ENCODE results near the gene TBC1D2.

TBC1D2 gene

GRCh38 chr9:98235126-98235525, 20.3 kb downstream of the TBC1D2 start:
- FAIRE-seq = no peak

- no peak for FAIRE-seq
Observed at GRCh38 chr9:98234245-98234825, 21.1 kb downstream of the TBC1D2 start.

- FAIRE-seq = no peak
Observed at GRCh38 chr9:98232926-98233325, 22.5 kb downstream of the TBC1D2 start.

GRCh38 chr9:98231770-98232478, 23.5 kb downstream of the TBC1D2 start:
- no peak for FAIRE-seq

- FAIRE-seq = no peak
Observed at GRCh38 chr9:98230789-98231188, 24.7 kb downstream of the TBC1D2 start.

GRCh38 chr9:98230304-98230703, 25.1 kb downstream of the TBC1D2 start:
- FAIRE-seq = no peak

- FAIRE-seq = no peak
Observed at GRCh38 chr9:98229620-98230019, 25.8 kb downstream of the TBC1D2 start.

GRCh38 chr9:98229090-98229395, 26.4 kb downstream of the TBC1D2 start:
- FAIRE-seq = no peak

- no peak for FAIRE-seq
Observed at GRCh38 chr9:98228392-98229089, 26.9 kb downstream of the TBC1D2 start.

- no peak for FAIRE-seq
Observed at GRCh38 chr9:98227883-98228282, 27.6 kb downstream of the TBC1D2 start.

DNA sequence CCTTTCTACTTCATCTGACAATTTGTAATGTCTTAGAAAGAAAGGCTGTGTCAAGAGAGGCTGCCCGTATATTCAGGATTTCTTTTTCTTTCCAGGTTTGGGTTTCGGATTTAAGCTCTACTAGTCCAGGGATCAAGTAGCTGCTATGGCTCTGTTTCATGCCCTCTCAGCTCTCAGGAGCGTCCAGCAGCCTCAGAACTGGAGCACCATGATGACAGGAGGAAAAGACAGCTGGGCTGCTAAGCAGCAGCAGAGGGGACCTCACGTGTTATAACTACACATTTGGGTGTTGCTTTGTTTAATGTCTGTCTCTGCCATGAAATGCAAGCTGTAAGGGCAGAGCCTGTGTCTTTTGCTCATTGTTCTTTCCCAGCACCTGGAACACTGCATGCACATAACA, 28.5 kb downstream of the TBC1D2 start:
- FAIRE-seq = no peak

DNA sequence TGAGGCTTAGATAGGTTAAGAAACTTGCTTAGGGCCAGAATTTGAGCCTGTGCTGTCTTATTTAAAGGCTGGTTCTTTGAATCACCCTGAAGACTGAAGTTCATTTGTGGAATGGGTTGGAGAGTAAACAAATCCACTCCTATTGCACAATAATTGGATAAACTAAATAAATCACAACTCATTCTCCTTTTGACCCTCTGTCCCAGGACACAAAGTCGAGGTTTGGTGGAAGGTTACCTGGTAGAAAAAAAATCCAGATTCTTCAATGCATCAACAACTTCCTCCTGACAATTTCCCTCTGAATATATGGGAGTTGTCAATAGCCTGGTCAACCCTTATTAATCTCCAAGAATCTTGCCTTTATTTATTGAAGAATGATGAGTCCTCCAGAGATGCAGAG, 28.9 kb downstream of the TBC1D2 start:
- FAIRE-seq = no peak

DNA sequence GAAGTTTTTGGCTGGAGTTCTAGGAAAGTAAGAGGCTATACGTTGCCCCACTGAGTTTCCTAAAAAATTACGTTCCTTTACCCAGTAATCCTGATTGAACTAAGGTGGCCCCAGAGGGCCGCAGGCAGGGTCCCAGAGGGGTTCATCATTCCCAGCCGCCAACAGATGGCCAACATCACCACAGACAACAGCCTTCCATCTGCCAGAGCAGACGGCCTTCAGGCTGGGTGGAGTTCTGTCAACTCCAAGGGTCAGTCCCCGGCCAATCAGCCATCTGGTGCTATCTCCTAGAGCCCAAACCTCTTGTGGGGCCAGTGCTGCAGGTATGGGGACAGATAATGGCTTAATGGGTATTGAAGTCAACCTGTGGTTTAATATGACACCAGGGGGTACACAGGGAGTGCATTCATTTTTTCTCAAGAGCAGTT, 30.4 kb downstream of the TBC1D2 start:
- no peak for FAIRE-seq

- FAIRE-seq = peak; percentile 97
Observed at GRCh38 chr9:98222885-98223691, 32.4 kb downstream of the TBC1D2 start.

DNA sequence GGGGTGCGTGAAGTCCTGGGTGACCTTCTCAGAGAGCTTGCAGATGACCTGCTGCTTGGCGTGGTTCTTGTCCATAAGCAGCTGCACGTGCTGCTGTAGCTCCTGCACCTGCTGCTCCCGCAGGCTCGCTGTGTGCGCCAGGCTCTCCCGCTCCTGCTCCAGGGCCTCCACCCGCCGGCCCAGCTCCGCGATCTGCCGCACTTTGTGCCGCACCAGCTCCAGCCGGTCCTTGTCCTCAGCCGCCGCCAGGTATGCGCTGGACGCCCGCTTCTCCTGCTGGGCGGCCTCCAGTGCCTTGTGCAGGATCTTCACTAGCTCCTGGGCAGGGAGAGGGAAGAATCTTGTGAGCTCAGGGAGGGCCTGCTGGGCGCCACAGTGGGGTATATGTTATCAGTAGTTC, 34.5 kb downstream of the TBC1D2 start:
- FAIRE-seq = no peak

- FAIRE-seq = no peak
Observed at GRCh38 chr9:98219794-98220370, 35.6 kb downstream of the TBC1D2 start.

- no peak for FAIRE-seq
Observed at GRCh38 chr9:98219364-98219716, 36.1 kb downstream of the TBC1D2 start.

DNA sequence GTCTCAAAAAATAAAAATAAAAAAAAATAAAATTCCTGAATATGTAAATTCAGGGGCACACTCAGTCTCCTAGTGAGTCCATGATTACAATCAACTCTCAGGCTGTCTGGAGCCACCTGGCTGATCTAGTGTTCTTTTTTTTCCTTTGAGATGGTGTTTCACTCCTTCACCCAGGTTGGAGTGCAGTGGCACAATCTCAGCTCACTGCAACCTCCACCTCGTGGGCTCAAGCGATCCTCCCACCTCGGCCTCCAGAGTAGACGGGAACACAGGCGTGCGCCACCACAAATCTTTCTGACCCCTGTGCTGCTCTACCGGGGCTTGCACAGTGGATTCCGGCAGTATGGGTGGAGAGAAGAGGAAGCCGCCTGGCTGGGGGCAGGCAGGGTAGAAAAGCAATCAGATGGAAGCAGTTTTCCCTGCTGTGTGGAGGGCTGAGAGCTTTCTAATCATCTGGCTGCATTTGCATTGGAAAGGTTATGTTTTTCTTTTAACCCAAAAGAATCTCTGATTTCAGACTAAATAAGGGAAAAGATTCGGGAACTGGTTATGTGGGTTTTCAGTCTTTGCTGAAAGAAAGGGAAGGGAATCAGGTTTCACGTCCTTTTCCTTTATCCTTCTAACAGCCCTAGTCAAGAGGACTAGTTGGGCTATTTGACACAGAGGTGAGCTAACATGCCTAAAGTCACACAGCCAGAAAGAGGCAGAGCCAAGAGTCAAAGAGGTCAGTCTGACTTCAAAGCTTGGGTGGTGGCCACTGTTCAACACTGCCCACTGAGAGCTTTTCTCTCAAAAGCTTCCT, 36.7 kb downstream of the TBC1D2 start:
- no peak for FAIRE-seq

- no peak for FAIRE-seq
Observed at GRCh38 chr9:98217255-98217654, 38.2 kb downstream of the TBC1D2 start.

DNA sequence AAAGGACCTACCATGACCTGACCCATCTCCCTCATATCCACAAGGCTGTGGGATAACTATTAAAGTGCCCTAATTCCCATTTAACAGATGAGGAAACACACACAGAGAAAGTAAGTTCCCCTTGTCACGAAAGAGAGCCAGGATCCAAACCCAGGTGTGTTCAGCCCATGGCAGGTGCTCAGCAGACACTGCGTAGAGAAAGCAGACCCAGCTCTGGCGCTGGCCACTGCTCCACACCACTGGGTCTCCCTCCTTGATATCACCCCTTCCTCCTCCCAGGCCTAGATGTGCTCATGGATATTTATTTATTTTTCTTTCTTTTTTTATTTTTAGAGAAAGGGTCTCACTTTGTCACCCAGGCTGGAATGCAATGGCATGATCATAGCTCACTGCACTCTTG, 39.1 kb downstream of the TBC1D2 start:
- FAIRE-seq = no peak

DNA sequence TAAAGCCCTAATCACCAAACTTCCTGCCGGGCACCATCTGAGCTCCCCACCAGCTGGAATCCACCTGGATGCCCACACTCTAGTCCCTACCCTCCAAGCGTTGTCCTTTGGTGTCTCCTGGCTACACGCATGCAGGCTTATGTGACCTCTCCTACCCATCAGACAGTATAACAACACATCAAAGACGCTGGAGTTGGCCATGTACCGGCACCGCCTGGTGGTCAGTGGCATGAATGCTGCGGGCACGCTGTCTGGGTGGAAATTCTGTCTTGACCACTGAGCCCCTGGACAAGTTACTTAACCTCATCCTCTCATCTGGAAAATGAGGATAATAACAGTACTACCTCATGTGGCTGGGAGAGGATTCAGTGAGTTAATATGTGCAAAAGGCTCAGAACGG, 39.6 kb downstream of the TBC1D2 start:
- FAIRE-seq = no peak

DNA sequence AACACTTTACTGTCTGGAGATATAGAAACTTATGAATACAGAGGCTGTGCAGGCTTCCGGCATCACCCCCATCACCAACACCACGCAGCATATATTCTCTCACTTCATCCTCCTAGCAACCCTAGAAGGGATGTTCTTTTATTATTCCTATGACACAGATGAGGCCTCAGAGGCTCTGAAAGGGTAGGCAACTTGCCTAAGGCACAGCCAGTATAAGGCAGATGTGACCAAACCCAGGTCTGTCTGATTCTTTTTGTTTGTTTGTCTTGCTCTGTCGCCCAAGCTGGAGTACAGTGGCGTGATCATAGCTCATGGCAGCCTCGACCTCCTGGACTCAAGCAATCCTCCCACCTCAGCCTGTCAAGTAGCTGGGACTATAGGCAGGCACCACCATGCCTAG, 40.2 kb downstream of the TBC1D2 start:
- FAIRE-seq = no peak

GRCh38 chr9:98214811-98215210, 40.6 kb downstream of the TBC1D2 start:
- no peak for FAIRE-seq
